Spleen (tissue), 11 donors: Measurements from ENCODE around the gene GGT6. TPM values are rescaled to one million over a fixed set of nuclear protein-coding genes. Genes with fewer than 3 reads are reported as not detected.
A peak's percentile ranks its signal among the peaks of the same experiment; 100 is the strongest.

ENCODE experiments used
- DNase-seq: peaks from one replicate; pipeline ENCODE4 v3.0.0-alpha.2; 2020
- H3K27ac ChIP-seq, 8 donors: fragments of 200-600 bp; sonication (generic) in 7 of 8; 1 replicate in 4 of 8; 2 replicates in 4 of 8; pipeline versions ENCODE4 v1.5.0 to v1.8.0; 2016 to 2021; ENCODE audit warnings: inconsistent platforms in 4 of 8, mild to moderate bottlenecking in 4 of 8, moderate library complexity in 1 of 8
- H3K27me3 ChIP-seq, 7 donors: fragments of 200-600 bp; sonication (generic) in 6 of 7; replicated peaks in 1 of 7; 1 replicate in 4 of 7; 2 replicates in 3 of 7; pipeline versions ENCODE4 v1.5.0 to v1.8.0; 2016 to 2021; ENCODE audit warnings: inconsistent platforms in 3 of 7, mild to moderate bottlenecking in 1 of 7
- H3K36me3 ChIP-seq, 6 donors: fragments of 200-600 bp; sonication (generic) in 5 of 6; 1 replicate in 4 of 6; 2 replicates in 2 of 6; pipeline versions ENCODE4 v1.5.0 to v1.8.0; 2016 to 2021; ENCODE audit warnings: inconsistent platforms in 2 of 6
- H3K4me1 ChIP-seq, 6 donors: fragments of 200-600 bp; sonication (generic) in 5 of 6; 1 replicate in 3 of 6; 2 replicates in 3 of 6; pipeline versions ENCODE4 v1.5.0 to v1.8.0; 2016 to 2021; ENCODE audit warnings: inconsistent platforms in 3 of 6
- H3K4me3 ChIP-seq, 8 donors: fragments of 200-600 bp; sonication (generic) in 7 of 8; 1 replicate in 4 of 8; 2 replicates in 4 of 8; pipeline versions ENCODE4 v1.5.0 to v1.8.0; 2016 to 2021; ENCODE audit warnings: inconsistent platforms in 4 of 8, mild to moderate bottlenecking in 4 of 8, moderate library complexity in 2 of 8
- H3K9me3 ChIP-seq, 8 donors: fragments of 200-600 bp; sonication (generic) in 7 of 8; 1 replicate in 4 of 8; 2 replicates in 4 of 8; pipeline versions ENCODE4 v1.5.0 to v1.8.0; 2016 to 2021; ENCODE audit warnings: inconsistent platforms in 4 of 8
- CTCF ChIP-seq, 11 experiments: fragments of 200-600 bp in 7 of 11; fragments of 450-650 bp in 4 of 11; sonication (generic) in 4 of 11; IDR thresholded peaks in 8 of 11; conservative IDR thresholded peaks in 3 of 11; 1 replicate in 7 of 11; 2 replicates in 4 of 11; pipeline versions ENCODE4 v1.4.0 to v1.8.0; 2016 to 2021; ENCODE audit warnings: antibody characterized with exemption in 11 of 11, inconsistent platforms in 4 of 11, mild to moderate bottlenecking in 1 of 11
- POLR2A ChIP-seq, 3 donors: fragments of 450-650 bp; IDR thresholded peaks; one replicate each; pipeline ENCODE4 v1.5.1; 2017; ENCODE audit warnings: antibody characterized with exemption in 3 of 3, mild to moderate bottlenecking in 1 of 3
- POLR2AphosphoS5 ChIP-seq, 3 donors: sonication (generic); formaldehyde crosslinking; IDR thresholded peaks; one replicate each; pipeline ENCODE4 v1.5.1; 2017; ENCODE audit warnings: antibody characterized with exemption in 3 of 3
- WGBS, 5 donors: extraction: QIAGEN DNeasy Blood & Tissue Kit in 3 of 5; methylation state at CpG; one replicate each; pipeline versions ENCODE4 v1.1.5 to v1.1.7; 2013 to 2018; 5-methylcytosine and 5-hydroxymethylcytosine counted together
- intact Hi-C: fragments of 100-400 bp; cut with DNase I; formaldehyde crosslinking; loops from one replicate; pipeline ENCODE4 v1.15.0; 2023; ENCODE audit warnings: low total_unique reads
- polyA plus RNA-seq, 3 donors: library from polyadenylated mRNA; stranded (reverse); fragments of 200-250 nt; gene quantifications; one replicate each; pipeline ENCODE4 v1.2.1, GENCODE V29; 2013
- total RNA-seq, 7 donors: library from RNA; depleted of rRNA in 3 of 7; stranded (reverse); fragments of >200 nt in 3 of 7; fragmentation: NEBNext Ultra II Directional in 4 of 7; extraction: Animal tissue kit (Norgen Biotek cat#: 25700) in 4 of 7; gene quantifications; one replicate each; pipeline versions ENCODE4 v1.1.0 to v1.2.1, GENCODE V29; 2016 to 2021
- donor health status: healthy with polysubstance abuse.
- donor health status: DM: no; HTN: no; CAD: no; lungs with moderate emphysema.
- donor health status: DM: no; HTN: no; CAD: no.
- donor health status: Bipolar disorder and iron deficiency.
- donor health status: healthy.
- donor health status: DM: no; HTN: no; CAD: no.
- donor health status: DM: yes; HTN: yes; CAD: no.

Gene GGT6
- total and polyA plus RNA-seq, 10 donors: 0.03 to 0.42 TPM; not detected in 8

DNA sequence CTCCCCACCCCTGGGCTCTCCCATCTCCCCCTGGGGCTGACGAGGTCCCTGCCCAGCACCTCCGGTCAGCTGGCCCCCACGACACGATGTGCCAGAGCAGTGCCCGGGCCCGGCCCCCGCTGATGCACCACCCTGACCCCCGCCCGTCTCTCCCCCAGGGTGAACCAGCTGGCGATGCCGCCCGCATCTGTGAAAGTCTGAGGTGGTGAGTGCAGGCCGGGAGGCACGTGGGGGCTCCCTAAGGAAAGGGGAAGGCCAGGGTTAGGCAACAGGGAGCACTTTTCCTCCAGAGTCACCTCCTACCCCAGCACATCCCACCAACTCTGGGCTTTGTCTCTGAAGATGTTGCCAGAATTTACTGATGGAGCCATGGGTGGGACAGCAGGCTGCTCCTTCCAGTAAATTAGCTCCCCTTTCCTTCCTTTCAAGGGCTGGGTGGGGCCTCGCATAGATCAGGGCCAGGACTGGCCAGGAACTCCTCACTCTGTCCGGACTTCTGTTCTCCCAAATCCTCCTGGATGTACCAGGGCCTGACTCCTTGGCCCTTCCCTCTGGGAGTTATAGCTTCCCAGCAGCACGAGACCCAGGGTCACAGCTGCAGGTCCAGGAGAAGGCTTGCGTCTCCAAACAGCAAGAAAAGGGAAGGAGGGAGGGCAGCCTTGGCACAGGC is 23.5 kb downstream of the GGT6 start:
- WGBS, 5 donors: 33 to 51% (median 37%) methylated on average over 18 of the region's 18 CpGs
- intact Hi-C loops: no loop called here
- H3K4me1 ChIP-seq: peaks cover 16 to 100% (median 85%) of the 10 kb centered on the region in 6 donors

GRCh38 chr17:4536259-4536741 is 24.1 kb downstream of the GGT6 start:
- no peak for DNase-seq
- no peak overlapping the region for H3K4me3 ChIP-seq
- peaks cover 14 to 100% (median 85%) of the 10 kb centered on the region in 6 donors for H3K4me1 ChIP-seq
- 42 to 73% (median 63%) methylated on average over 6 to 19 of the region's 19 CpGs for WGBS, 5 donors
- TF ChIP-seq CTCF (IDR thresholded peaks at IDR 0.05 in 8 of 11, conservative IDR thresholded peaks at IDR 0.05 in 3 of 11) (no peak), POLR2AphosphoS5 (IDR thresholded peaks at IDR 0.05) (peak in 1 of 3 donors; percentile 58), POLR2A (IDR thresholded peaks at IDR 0.05) (no peak)
- H3K9me3 ChIP-seq: no peaks in the 10 kb centered on the region
- peaks cover 0 to 56% (median 37%) of the 10 kb centered on the region in 6 donors for H3K36me3 ChIP-seq
- peak overlapping the region in 7 of 8 donors; percentile 64 to 82 (median 80) for H3K27ac ChIP-seq
- intact Hi-C loops: no loop called here
- H3K27me3 ChIP-seq: peaks cover 0 to 7% (median 0%) of the 10 kb centered on the region in 7 donors

More for the DNA sequence above, 23.5 kb downstream of the GGT6 start:
- Histone ChIP-seq H3K36me3 (peaks cover 0 to 62% (median 42%) of the 10 kb centered on the region in 6 donors), H3K9me3 (no peaks in the 10 kb centered on the region), H3K27ac (peak overlapping the region in 7 of 8 donors; percentile 64 to 82 (median 80)), H3K27me3 (peaks cover 0 to 7% (median 0%) of the 10 kb centered on the region in 7 donors), H3K4me3 (no peak overlapping the region)
- no peak for TF ChIP-seq CTCF (IDR thresholded peaks at IDR 0.05 in 8 of 11, conservative IDR thresholded peaks at IDR 0.05 in 3 of 11)
- peak in 1 of 3 donors; percentile 66 for TF ChIP-seq POLR2AphosphoS5 (IDR thresholded peaks at IDR 0.05)
- no peak for TF ChIP-seq POLR2A (IDR thresholded peaks at IDR 0.05)
- no peak for DNase-seq

GRCh38 chr17:4535667-4536258 is 24.6 kb downstream of the GGT6 start:
- Histone ChIP-seq H3K36me3 (peaks cover 0 to 50% (median 31%) of the 10 kb centered on the region in 6 donors), H3K4me3 (no peak overlapping the region), H3K27me3 (peaks cover 0 to 7% (median 0%) of the 10 kb centered on the region in 7 donors), H3K4me1 (peaks cover 14 to 100% (median 84%) of the 10 kb centered on the region in 6 donors), H3K27ac (peak overlapping the region in 7 of 8 donors; percentile 64 to 82 (median 80)), H3K9me3 (no peaks in the 10 kb centered on the region)
- TF ChIP-seq CTCF (IDR thresholded peaks at IDR 0.05 in 8 of 11, conservative IDR thresholded peaks at IDR 0.05 in 3 of 11): no peak
- TF ChIP-seq POLR2AphosphoS5 (IDR thresholded peaks at IDR 0.05): peak in 1 of 3 donors; percentile 3
- no peak for TF ChIP-seq POLR2A (IDR thresholded peaks at IDR 0.05)
- no peak for DNase-seq
- 86 to 92% (median 88%) methylated on average over 17 to 19 of the region's 19 CpGs for WGBS, 5 donors
- intact Hi-C loops: no loop called here
